LNCaP clone FGC (cell line): ENCODE data around the gene IHH.

Experiments used
- DNase-seq: peaks from one replicate; pipeline ENCODE4 v3.0.0-alpha.2; 2011; ENCODE audit warnings: low read depth
- H3K4me3 ChIP-seq: 2 replicates; pipeline ENCODE4 v1.5.1; 2011; ENCODE audit warnings: mild to moderate bottlenecking, low read depth, low read length, control low read depth
- TF ChIP-seq, protein P1 (sequence below): IDR thresholded peaks from 2 replicates; pipeline ENCODE4 v1.5.1; 2012; ENCODE audit warnings: mild to moderate bottlenecking; ENCODE audit not compliant: control insufficient read depth, insufficient read depth; ENCODE audit errors: extremely low read depth

The IHH gene

DNA sequence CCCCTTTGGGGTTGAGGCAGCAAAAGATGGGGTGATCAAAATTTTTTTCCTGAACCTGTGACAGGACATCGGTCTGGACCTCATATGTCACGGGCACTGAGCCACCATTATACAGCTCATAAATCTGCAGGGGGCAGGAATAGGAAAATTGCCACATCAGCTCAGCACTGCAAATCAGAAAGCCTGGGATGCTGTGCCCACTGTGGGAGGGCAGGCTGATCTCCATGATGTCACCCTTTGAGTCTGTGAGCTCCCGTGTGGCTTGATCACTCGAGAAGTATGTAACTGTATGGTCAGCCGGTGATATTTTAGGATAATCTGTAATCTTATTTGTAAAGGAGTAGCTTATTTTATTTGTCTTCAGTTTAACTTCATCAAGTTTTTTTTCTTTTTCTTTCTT, 49.8 kb downstream of the IHH start:
- no peak overlapping the region for H3K4me3 ChIP-seq
- TF ChIP-seq, protein P1, sequence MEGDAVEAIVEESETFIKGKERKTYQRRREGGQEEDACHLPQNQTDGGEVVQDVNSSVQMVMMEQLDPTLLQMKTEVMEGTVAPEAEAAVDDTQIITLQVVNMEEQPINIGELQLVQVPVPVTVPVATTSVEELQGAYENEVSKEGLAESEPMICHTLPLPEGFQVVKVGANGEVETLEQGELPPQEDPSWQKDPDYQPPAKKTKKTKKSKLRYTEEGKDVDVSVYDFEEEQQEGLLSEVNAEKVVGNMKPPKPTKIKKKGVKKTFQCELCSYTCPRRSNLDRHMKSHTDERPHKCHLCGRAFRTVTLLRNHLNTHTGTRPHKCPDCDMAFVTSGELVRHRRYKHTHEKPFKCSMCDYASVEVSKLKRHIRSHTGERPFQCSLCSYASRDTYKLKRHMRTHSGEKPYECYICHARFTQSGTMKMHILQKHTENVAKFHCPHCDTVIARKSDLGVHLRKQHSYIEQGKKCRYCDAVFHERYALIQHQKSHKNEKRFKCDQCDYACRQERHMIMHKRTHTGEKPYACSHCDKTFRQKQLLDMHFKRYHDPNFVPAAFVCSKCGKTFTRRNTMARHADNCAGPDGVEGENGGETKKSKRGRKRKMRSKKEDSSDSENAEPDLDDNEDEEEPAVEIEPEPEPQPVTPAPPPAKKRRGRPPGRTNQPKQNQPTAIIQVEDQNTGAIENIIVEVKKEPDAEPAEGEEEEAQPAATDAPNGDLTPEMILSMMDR, result no peak
- DNase-seq, result no peak

DNA sequence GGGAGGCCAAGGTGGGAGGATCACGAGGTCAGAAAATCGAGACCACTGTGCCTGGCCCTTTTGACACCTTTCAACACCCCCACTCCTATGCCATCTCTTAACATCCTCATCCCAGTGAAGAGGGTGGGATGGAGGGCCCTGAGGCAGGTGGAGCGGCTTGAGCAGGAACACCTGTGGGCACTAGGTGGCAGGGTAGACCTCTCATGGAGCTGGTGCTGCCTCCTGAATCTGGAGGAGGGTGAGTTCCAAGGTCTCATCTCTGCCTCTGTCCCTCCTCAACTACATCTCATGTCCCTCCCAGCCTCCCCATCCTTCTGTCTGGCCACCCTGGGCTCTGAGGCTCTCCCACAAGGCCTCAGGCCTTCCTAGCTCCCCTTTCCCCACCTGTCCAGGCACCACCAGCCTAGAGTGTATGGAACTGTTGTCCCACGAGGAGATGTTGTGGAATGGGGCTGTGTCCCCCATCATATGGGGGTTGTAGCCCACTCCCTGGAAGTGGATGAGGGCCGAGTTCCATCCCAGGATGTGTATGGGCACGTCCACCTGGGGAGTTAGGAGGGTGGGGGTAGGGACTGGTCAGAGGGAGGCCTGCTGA, 50.5 kb downstream of the IHH start:
- no peak for DNase-seq
- TF ChIP-seq, protein P1, result peak; percentile 59
- no peak overlapping the region for H3K4me3 ChIP-seq

DNA sequence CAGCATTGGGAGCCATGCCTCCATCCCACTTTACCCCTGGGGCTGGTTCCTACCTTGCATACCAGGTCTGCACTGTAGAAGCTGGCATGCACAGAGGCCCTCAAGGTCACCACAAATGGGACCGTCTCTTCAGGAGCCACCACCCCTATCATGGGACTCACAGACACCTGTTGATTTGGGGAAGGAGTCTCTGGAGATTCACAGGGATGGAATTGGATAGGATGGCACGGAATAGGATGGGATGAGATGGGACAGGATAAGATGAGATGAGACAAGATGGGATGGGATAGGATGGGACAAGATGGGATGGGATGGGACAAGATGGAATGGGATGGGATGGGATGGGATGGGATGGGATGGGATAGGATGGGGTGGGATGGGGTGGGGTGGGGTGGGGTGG, 51.4 kb downstream of the IHH start:
- TF ChIP-seq, protein P1, result no peak
- no peak for DNase-seq
- H3K4me3 ChIP-seq, result no peak overlapping the region
